CD14-positive monocyte (primary cell): Measurements from ENCODE around the gene KCNMA1. TPM values are rescaled to one million over a fixed set of nuclear protein-coding genes. Genes with fewer than 3 reads are reported as not detected.

Source experiments
- DNase-seq, 3 donors: peaks; one replicate each; pipeline ENCODE4 v3.0.0-alpha.2; 2011 to 2022
- H2AFZ ChIP-seq: 2 replicates; pipeline ENCODE4 v1.6.0; 2012; ENCODE audit warnings: mild to moderate bottlenecking, low read depth, low read length, inconsistent platforms; ENCODE audit not compliant: insufficient read depth, poor library complexity, severe bottlenecking
- H3K27ac ChIP-seq, 2 donors: 1 replicate in 1 of 2; 2 replicates in 1 of 2; pipeline ENCODE4 v1.5.1; 2012 to 2013; ENCODE audit warnings: low read length in 2 of 2, control low read depth in 1 of 2, inconsistent platforms in 1 of 2, low read depth in 1 of 2, mild to moderate bottlenecking in 1 of 2
- H3K27me3 ChIP-seq, 2 donors: one replicate each; pipeline versions ENCODE4 v1.6.0 to v1.6.1; 2011 to 2013; ENCODE audit warnings: low read length in 2 of 2; ENCODE audit not compliant: control insufficient read depth in 2 of 2, insufficient read depth in 2 of 2
- H3K36me3 ChIP-seq, 2 donors: replicated peaks in 1 of 2; 1 replicate in 1 of 2; 2 replicates in 1 of 2; pipeline versions ENCODE4 v1.5.1 to v1.6.1; 2012 to 2013; ENCODE audit warnings: low read length in 2 of 2, control low read depth in 1 of 2, inconsistent platforms in 1 of 2, mild to moderate bottlenecking in 1 of 2; ENCODE audit not compliant: insufficient read depth in 2 of 2, control insufficient read depth in 1 of 2
- H3K4me1 ChIP-seq, 2 donors: 1 replicate in 1 of 2; 2 replicates in 1 of 2; pipeline versions ENCODE4 v1.5.1 to v1.6.1; 2012 to 2013; ENCODE audit warnings: low read length in 2 of 2, control low read depth in 1 of 2, inconsistent platforms in 1 of 2, mild to moderate bottlenecking in 1 of 2, moderate library complexity in 1 of 2; ENCODE audit not compliant: insufficient read depth in 2 of 2, control insufficient read depth in 1 of 2
- H3K4me2 ChIP-seq: replicated peaks from 2 replicates; pipeline ENCODE3; 2012; ENCODE audit warnings: low read length, moderate library complexity, mild to moderate bottlenecking; ENCODE audit not compliant: poor library complexity, severe bottlenecking; ENCODE audit errors: extremely low read depth
- H3K4me3 ChIP-seq, 3 experiments: fragments of 200-600 bp in 1 of 3; sonication (generic) in 1 of 3; replicated peaks in 1 of 3; 1 replicate in 2 of 3; 2 replicates in 1 of 3; pipeline ENCODE4 v1.5.1; 2011 to 2013; ENCODE audit warnings: low read length in 3 of 3, mild to moderate bottlenecking in 3 of 3, control low read depth in 2 of 3, low read depth in 2 of 3, inconsistent platforms in 1 of 3, moderate library complexity in 1 of 3
- H3K79me2 ChIP-seq: 2 replicates; pipeline ENCODE4 v1.6.0; 2012; ENCODE audit warnings: mild to moderate bottlenecking, control low read depth, inconsistent platforms, low read length, moderate library complexity; ENCODE audit not compliant: insufficient read depth
- H3K9ac ChIP-seq: 2 replicates; pipeline ENCODE4 v1.6.0; 2017; ENCODE audit warnings: low read length, mild to moderate bottlenecking; ENCODE audit not compliant: insufficient read depth, poor library complexity, severe bottlenecking
- H3K9me3 ChIP-seq, 2 donors: replicated peaks in 1 of 2; 1 replicate in 1 of 2; 2 replicates in 1 of 2; pipeline versions ENCODE4 v1.5.1 to v1.6.1; 2012 to 2013; ENCODE audit warnings: low read length in 2 of 2, control low read depth in 1 of 2; ENCODE audit not compliant: control insufficient read depth in 1 of 2, insufficient read depth in 1 of 2
- H4K20me1 ChIP-seq: 2 replicates; pipeline ENCODE4 v1.6.0; 2012; ENCODE audit warnings: mild to moderate bottlenecking, low read length, control low read depth, moderate library complexity; ENCODE audit not compliant: insufficient read depth
- H3K27ac Mint-ChIP-seq, 7 donors: one replicate each; pipeline ENCODE4 v1.8.0; 2020; ENCODE audit warnings: mild to moderate bottlenecking in 7 of 7, mixed read lengths in 7 of 7, moderate library complexity in 6 of 7, inconsistent platforms in 2 of 7
- H3K27me3 Mint-ChIP-seq, 3 donors: one replicate each; pipeline ENCODE4 v1.8.0; 2021 to 2022; ENCODE audit warnings: low read depth in 3 of 3, mild to moderate bottlenecking in 3 of 3, mixed read lengths in 3 of 3, moderate library complexity in 3 of 3, inconsistent platforms in 1 of 3
- H3K36me3 Mint-ChIP-seq, 2 donors: one replicate each; pipeline ENCODE4 v1.8.0; 2020; ENCODE audit warnings: mixed read lengths in 2 of 2, inconsistent platforms in 1 of 2, mild to moderate bottlenecking in 1 of 2
- H3K4me1 Mint-ChIP-seq: one replicate; pipeline ENCODE4 v1.8.0; 2020; ENCODE audit warnings: mild to moderate bottlenecking, mixed read lengths
- H3K4me3 Mint-ChIP-seq, 2 donors: one replicate each; pipeline ENCODE4 v1.8.0; 2020; ENCODE audit warnings: mild to moderate bottlenecking in 2 of 2, mixed read lengths in 2 of 2, moderate library complexity in 1 of 2
- H3K9me3 Mint-ChIP-seq, 7 donors: one replicate each; pipeline ENCODE4 v1.8.0; 2020 to 2022; ENCODE audit warnings: mixed read lengths in 7 of 7, mild to moderate bottlenecking in 6 of 7, moderate library complexity in 6 of 7, inconsistent platforms in 2 of 7
- CTCF ChIP-seq: fragments of 200-600 bp; IDR thresholded peaks from one replicate; pipeline ENCODE4 v1.8.0; 2022; ENCODE audit warnings: antibody characterized with exemption, mild to moderate bottlenecking
- WGBS: methylation state at CpG from one replicate; pipeline ENCODE4 v1.1.5; 2013; ENCODE audit warnings: missing lambda C conversion rate; ENCODE audit not compliant: insufficient coverage; 5-methylcytosine and 5-hydroxymethylcytosine counted together
- intact Hi-C, 2 donors: fragments of 100-400 bp; cut with micrococcal nuclease; formaldehyde crosslinking; loops; one replicate each; pipeline versions ENCODE4 v1.15.0 to v1.15.1; 2023
- polyA plus RNA-seq, 3 donors: library from polyadenylated mRNA; depleted of rRNA in 1 of 3; unstranded in 2 of 3; stranded (reverse) in 1 of 3; fragments of 300-500 nt in 2 of 3; fragments of >200 nt in 1 of 3; fragmentation: Illumina TruSeq in 2 of 3; gene quantifications; 1 replicate in 2 of 3; 2 replicates in 1 of 3; pipeline ENCODE4 v1.2.3, GENCODE V29; 2012 to 2021

Gene KCNMA1
- polyA plus RNA-seq, 3 donors: 0.11 to 1.0 TPM; not detected in 1

GRCh38 chr10:77664696-77665095 lies 27.1 kb upstream of the KCNMA1 start:
- no peak overlapping the region for H3K4me3 ChIP-seq
- H3K79me2 ChIP-seq: no peaks in the 10 kb centered on the region
- no peak overlapping the region for H2AFZ ChIP-seq
- peaks cover 17 to 29% (median 27%) of the 10 kb centered on the region in 3 donors for H3K27me3 Mint-ChIP-seq
- no peak for DNase-seq
- H3K27ac Mint-ChIP-seq: no peak overlapping the region
- TF ChIP-seq CTCF: no peak
- H3K36me3 Mint-ChIP-seq: no peaks in the 10 kb centered on the region
- no peak overlapping the region for H3K27ac ChIP-seq
- no peaks in the 10 kb centered on the region for H3K4me1 Mint-ChIP-seq
- no peaks in the 10 kb centered on the region for H4K20me1 ChIP-seq
- peaks cover 2 to 3% of the 10 kb centered on the region in 2 donors for H3K27me3 ChIP-seq
- intact Hi-C loops: no loop called here
- H3K9me3 ChIP-seq: peaks cover 0 to 7% of the 10 kb centered on the region in 2 donors
- no peaks in the 10 kb centered on the region for H3K4me1 ChIP-seq
- H3K4me2 ChIP-seq: no peak overlapping the region
- WGBS: 77% methylated on average over 2 of the region's 3 CpGs
- no peak overlapping the region for H3K9ac ChIP-seq
- H3K9me3 Mint-ChIP-seq: peaks cover 0 to under 1% (median 0%) of the 10 kb centered on the region in 7 donors
- no peaks in the 10 kb centered on the region for H3K36me3 ChIP-seq
- no peak overlapping the region for H3K4me3 Mint-ChIP-seq

- Histone ChIP-seq H3K27ac (no peak overlapping the region), H3K9ac (no peak overlapping the region), H2AFZ (no peak overlapping the region), H3K79me2 (no peaks in the 10 kb centered on the region), H4K20me1 (no peaks in the 10 kb centered on the region), H3K4me1 (no peaks in the 10 kb centered on the region), H3K9me3 (peaks cover 3 to 8% of the 10 kb centered on the region in 2 donors), H3K27me3 (peaks cover 2 to 3% of the 10 kb centered on the region in 2 donors), H3K36me3 (no peaks in the 10 kb centered on the region), H3K4me3 (no peak overlapping the region), H3K4me2 (no peak overlapping the region)
- H3K9me3 Mint-ChIP-seq: peaks cover 0 to 7% (median 2%) of the 10 kb centered on the region in 7 donors
- H3K4me1 Mint-ChIP-seq: peaks cover 2% of the 10 kb centered on the region
- intact Hi-C loops: no loop called here
- no peaks in the 10 kb centered on the region for H3K36me3 Mint-ChIP-seq
- H3K27me3 Mint-ChIP-seq: peaks cover 17 to 26% (median 25%) of the 10 kb centered on the region in 3 donors
- no peak for DNase-seq
- H3K4me3 Mint-ChIP-seq: no peak overlapping the region
- no peak overlapping the region for H3K27ac Mint-ChIP-seq
- no CpG with 5 or more reads among the region's 2 CpGs for WGBS
- TF ChIP-seq CTCF: no peak
These were observed 26.4 kb upstream of the KCNMA1 start for GRCh38 chr10:77664008-77664407.
